Measurements from ENCODE around the gene ZMIZ2.

The ZMIZ2 gene

DNA sequence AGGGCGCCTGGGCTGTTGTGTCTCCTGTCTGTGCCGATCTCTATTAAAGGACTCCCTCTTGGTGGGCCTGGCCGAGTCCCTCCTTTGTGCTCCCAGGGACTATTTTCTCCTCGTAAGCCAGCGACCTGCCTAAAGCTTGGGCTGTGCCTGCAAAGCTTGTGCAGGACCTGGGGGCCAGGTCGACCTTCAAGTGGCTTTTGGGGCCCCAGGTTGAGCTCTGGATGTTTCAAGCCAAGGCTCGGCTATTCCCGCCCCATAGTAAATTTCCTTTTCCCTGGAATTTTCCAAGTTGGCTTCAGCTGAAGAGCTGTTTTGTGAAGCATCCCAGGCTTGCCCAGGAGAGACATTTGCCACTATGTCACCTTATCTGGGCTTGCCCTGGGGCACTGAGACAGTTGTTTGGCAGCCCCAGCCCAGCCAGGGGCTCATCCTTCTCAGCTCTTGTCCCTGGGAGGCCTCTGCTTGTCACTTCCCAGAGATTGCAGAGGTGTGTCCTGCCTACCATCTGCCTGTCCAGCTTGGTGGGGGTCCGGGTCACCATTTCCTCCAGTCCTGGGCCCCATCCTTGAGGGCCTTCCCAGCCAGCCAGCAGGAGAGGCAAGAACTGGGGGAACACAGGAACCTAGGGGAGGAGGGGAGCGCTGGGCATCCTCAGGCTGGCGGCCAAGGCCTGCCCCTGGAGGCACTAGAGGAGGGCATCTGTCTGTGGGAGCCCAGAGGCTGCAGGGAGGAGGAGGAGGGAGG lies 20.2 kb downstream of the ZMIZ2 start:
- Histone ChIP-seq H3K4me3 (ENCODE audit: low read depth, low read length) (no peak overlapping the region), H3K27ac (ENCODE audit: extremely low read depth, low read depth, low read length) (no peak overlapping the region), H3K36me3 (ENCODE audit: control insufficient read depth in 2 of 2, insufficient read depth in 1 of 2, low read length in 2 of 2) (peaks cover 3 to 38% of the 10 kb centered on the region in 2 experiments; a peak in 2 of 3 replicates), H3K9me3 (ENCODE audit: control insufficient read depth, insufficient read depth, low read depth, low read length) (no peaks in the 10 kb centered on the region), H3K4me1 (ENCODE audit: control insufficient read depth, insufficient read depth, low read length) (peaks cover 5% of the 10 kb centered on the region; the same call in 1 of the 2 replicates)
- CTCF ChIA-PET = interaction anchor here (1.1 kb wide), 1 partner anchor 130 kb away, joined by 6 read pairs; no protein-coding TSS in a partner anchor
- POLR2A ChIA-PET = no interaction called here
- TF ChIP-seq, protein P1, sequence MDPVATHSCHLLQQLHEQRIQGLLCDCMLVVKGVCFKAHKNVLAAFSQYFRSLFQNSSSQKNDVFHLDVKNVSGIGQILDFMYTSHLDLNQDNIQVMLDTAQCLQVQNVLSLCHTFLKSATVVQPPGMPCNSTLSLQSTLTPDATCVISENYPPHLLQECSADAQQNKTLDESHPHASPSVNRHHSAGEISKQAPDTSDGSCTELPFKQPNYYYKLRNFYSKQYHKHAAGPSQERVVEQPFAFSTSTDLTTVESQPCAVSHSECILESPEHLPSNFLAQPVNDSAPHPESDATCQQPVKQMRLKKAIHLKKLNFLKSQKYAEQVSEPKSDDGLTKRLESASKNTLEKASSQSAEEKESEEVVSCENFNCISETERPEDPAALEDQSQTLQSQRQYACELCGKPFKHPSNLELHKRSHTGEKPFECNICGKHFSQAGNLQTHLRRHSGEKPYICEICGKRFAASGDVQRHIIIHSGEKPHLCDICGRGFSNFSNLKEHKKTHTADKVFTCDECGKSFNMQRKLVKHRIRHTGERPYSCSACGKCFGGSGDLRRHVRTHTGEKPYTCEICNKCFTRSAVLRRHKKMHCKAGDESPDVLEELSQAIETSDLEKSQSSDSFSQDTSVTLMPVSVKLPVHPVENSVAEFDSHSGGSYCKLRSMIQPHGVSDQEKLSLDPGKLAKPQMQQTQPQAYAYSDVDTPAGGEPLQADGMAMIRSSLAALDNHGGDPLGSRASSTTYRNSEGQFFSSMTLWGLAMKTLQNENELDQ (tag by site-specific recombination; IDR thresholded peaks at IDR 0.05; ENCODE audit: low read depth) = no peak
- no peak for TF ChIP-seq GLIS2 (tag by site-specific recombination; IDR thresholded peaks at IDR 0.05)
- TF ChIP-seq ZNF426 (tag by site-specific recombination; IDR thresholded peaks at IDR 0.05) = no peak
- TF ChIP-seq, protein P2, sequence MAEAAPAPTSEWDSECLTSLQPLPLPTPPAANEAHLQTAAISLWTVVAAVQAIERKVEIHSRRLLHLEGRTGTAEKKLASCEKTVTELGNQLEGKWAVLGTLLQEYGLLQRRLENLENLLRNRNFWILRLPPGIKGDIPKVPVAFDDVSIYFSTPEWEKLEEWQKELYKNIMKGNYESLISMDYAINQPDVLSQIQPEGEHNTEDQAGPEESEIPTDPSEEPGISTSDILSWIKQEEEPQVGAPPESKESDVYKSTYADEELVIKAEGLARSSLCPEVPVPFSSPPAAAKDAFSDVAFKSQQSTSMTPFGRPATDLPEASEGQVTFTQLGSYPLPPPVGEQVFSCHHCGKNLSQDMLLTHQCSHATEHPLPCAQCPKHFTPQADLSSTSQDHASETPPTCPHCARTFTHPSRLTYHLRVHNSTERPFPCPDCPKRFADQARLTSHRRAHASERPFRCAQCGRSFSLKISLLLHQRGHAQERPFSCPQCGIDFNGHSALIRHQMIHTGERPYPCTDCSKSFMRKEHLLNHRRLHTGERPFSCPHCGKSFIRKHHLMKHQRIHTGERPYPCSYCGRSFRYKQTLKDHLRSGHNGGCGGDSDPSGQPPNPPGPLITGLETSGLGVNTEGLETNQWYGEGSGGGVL (tag by site-specific recombination; IDR thresholded peaks at IDR 0.05) = no peak
- TF ChIP-seq, protein P3, sequence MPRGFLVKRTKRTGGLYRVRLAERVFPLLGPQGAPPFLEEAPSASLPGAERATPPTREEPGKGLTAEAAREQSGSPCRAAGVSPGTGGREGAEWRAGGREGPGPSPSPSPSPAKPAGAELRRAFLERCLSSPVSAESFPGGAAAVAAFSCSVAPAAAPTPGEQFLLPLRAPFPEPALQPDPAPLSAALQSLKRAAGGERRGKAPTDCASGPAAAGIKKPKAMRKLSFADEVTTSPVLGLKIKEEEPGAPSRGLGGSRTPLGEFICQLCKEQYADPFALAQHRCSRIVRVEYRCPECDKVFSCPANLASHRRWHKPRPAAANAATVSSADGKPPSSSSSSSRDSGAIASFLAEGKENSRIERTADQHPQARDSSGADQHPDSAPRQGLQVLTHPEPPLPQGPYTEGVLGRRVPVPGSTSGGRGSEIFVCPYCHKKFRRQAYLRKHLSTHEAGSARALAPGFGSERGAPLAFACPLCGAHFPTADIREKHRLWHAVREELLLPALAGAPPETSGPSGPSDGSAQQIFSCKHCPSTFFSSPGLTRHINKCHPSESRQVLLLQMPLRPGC (tag by site-specific recombination; IDR thresholded peaks at IDR 0.05) = no peak

DNA sequence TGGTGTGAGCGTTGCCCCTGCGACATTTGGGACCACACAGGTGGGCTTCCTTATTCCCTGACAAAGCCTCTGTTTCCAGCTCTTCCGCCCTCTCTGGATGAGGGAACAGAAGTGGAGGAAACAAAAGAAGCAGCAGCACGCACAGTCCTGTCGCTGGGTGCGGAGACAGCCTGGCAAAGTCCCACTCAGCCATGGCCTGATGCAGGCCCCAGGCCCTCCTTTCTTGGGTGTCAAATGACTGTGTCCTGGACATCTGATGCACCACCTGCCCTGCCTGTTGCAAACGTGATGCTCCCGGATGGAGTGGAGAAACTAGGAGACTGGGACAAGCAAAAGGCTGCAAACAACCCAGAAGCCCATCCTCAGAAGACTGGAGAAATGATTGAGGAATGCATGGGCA lies 20.7 kb downstream of the ZMIZ2 start:
- no peak overlapping the region for H3K4me3 ChIP-seq (ENCODE audit: low read depth, low read length)
- POLR2A ChIA-PET = no interaction called here
- H3K27ac ChIP-seq (ENCODE audit: extremely low read depth, low read depth, low read length) = no peak overlapping the region
- CTCF ChIA-PET = no interaction called here
- peaks cover 5% of the 10 kb centered on the region; the same call in 1 of the 2 replicates for H3K4me1 ChIP-seq (ENCODE audit: control insufficient read depth, insufficient read depth, low read length)
- H3K9me3 ChIP-seq (ENCODE audit: control insufficient read depth, insufficient read depth, low read depth, low read length) = no peaks in the 10 kb centered on the region
- H3K36me3 ChIP-seq (ENCODE audit: control insufficient read depth in 2 of 2, insufficient read depth in 1 of 2, low read length in 2 of 2) = peaks cover 0 to 32% of the 10 kb centered on the region in 2 experiments; a peak in 1 of 3 replicates
- TF ChIP-seq ZNF223 (tag by site-specific recombination; IDR thresholded peaks at IDR 0.05) (no peak), ZSCAN23 (tag by site-specific recombination; IDR thresholded peaks at IDR 0.05) (no peak), KLF1 (tag by site-specific recombination; IDR thresholded peaks at IDR 0.05) (no peak), ZNF629 (tag by site-specific recombination; IDR thresholded peaks at IDR 0.05) (no peak), BCL11A (tag by site-specific recombination; IDR thresholded peaks at IDR 0.05; ENCODE audit: low read depth) (no peak), KLF8 (tag by site-specific recombination; IDR thresholded peaks at IDR 0.05) (no peak), ZBTB21 (tag by site-specific recombination; IDR thresholded peaks at IDR 0.05) (no peak), SP7 (tag by site-specific recombination; IDR thresholded peaks at IDR 0.05) (no peak), SP2 (tag by site-specific recombination; IDR thresholded peaks at IDR 0.05) (no peak), ZNF202 (tag by site-specific recombination; IDR thresholded peaks at IDR 0.05; ENCODE audit: borderline replicate concordance) (no peak), ZNF776 (tag by site-specific recombination; IDR thresholded peaks at IDR 0.05; ENCODE audit: borderline replicate concordance) (no peak)
- TF ChIP-seq, protein P4, sequence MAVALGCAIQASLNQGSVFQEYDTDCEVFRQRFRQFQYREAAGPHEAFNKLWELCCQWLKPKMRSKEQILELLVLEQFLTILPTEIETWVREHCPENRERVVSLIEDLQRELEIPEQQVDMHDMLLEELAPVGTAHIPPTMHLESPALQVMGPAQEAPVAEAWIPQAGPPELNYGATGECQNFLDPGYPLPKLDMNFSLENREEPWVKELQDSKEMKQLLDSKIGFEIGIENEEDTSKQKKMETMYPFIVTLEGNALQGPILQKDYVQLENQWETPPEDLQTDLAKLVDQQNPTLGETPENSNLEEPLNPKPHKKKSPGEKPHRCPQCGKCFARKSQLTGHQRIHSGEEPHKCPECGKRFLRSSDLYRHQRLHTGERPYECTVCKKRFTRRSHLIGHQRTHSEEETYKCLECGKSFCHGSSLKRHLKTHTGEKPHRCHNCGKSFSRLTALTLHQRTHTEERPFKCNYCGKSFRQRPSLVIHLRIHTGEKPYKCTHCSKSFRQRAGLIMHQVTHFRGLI (tag by site-specific recombination; IDR thresholded peaks at IDR 0.05) = no peak
- TF ChIP-seq, protein P5, sequence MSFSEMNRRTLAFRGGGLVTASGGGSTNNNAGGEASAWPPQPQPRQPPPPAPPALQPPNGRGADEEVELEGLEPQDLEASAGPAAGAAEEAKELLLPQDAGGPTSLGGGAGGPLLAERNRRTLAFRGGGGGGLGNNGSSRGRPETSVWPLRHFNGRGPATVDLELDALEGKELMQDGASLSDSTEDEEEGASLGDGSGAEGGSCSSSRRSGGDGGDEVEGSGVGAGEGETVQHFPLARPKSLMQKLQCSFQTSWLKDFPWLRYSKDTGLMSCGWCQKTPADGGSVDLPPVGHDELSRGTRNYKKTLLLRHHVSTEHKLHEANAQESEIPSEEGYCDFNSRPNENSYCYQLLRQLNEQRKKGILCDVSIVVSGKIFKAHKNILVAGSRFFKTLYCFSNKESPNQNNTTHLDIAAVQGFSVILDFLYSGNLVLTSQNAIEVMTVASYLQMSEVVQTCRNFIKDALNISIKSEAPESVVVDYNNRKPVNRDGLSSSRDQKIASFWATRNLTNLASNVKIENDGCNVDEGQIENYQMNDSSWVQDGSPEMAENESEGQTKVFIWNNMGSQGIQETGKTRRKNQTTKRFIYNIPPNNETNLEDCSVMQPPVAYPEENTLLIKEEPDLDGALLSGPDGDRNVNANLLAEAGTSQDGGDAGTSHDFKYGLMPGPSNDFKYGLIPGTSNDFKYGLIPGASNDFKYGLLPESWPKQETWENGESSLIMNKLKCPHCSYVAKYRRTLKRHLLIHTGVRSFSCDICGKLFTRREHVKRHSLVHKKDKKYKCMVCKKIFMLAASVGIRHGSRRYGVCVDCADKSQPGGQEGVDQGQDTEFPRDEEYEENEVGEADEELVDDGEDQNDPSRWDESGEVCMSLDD (tag by site-specific recombination; IDR thresholded peaks at IDR 0.05) = no peak
- TF ChIP-seq, protein P6, sequence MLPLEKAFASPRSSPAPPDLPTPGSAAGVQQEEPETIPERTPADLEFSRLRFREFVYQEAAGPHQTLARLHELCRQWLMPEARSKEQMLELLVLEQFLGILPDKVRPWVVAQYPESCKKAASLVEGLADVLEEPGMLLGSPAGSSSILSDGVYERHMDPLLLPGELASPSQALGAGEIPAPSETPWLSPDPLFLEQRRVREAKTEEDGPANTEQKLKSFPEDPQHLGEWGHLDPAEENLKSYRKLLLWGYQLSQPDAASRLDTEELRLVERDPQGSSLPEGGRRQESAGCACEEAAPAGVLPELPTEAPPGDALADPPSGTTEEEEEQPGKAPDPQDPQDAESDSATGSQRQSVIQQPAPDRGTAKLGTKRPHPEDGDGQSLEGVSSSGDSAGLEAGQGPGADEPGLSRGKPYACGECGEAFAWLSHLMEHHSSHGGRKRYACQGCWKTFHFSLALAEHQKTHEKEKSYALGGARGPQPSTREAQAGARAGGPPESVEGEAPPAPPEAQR (tag by site-specific recombination; IDR thresholded peaks at IDR 0.05) = no peak
